ENCODE data around the gene ONECUT2.
"Not testable (repeated sequence)": the region's sequence is repeated elsewhere in the genome, so short reads cannot be mapped to it uniquely, and the experiment has no call there.

ONECUT2 gene

GRCh38 chr18:57446322-57446721 lies 11.1 kb downstream of the ONECUT2 start:
- DNase-seq (ENCODE audit: low read depth), result no peak

GRCh38 chr18:57447154-57447621 lies 12.0 kb downstream of the ONECUT2 start:
- DNase-seq (ENCODE audit: low read depth), result no peak

- no peak for DNase-seq (ENCODE audit: low read depth)
These were observed 20.5 kb downstream of the ONECUT2 start for GRCh38 chr18:57455576-57456129.

- DNase-seq (ENCODE audit: low read depth), result no peak
These were observed 26.6 kb downstream of the ONECUT2 start for GRCh38 chr18:57461652-57462269.

- no peak for DNase-seq (ENCODE audit: low read depth)
These were observed 31.1 kb downstream of the ONECUT2 start for GRCh38 chr18:57466307-57466706.

GRCh38 chr18:57466745-57467409 lies 31.7 kb downstream of the ONECUT2 start:
- no peak for DNase-seq (ENCODE audit: low read depth)

- no peak for DNase-seq (ENCODE audit: low read depth)
These were observed 34.7 kb downstream of the ONECUT2 start for GRCh38 chr18:57469884-57470283.

GRCh38 chr18:57475408-57475807 lies 40.2 kb downstream of the ONECUT2 start:
- DNase-seq (ENCODE audit: low read depth), result no peak

GRCh38 chr18:57475903-57476302 lies 40.7 kb downstream of the ONECUT2 start:
- DNase-seq (ENCODE audit: low read depth), result no peak

- DNase-seq (ENCODE audit: low read depth), result no peak
These were observed 45.6 kb downstream of the ONECUT2 start for GRCh38 chr18:57480733-57481132.

GRCh38 chr18:57497372-57498294 lies 62.5 kb downstream of the ONECUT2 start:
- DNase-seq (ENCODE audit: low read depth), result no peak

GRCh38 chr18:57498682-57499256 lies 63.6 kb downstream of the ONECUT2 start:
- DNase-seq (ENCODE audit: low read depth), result no peak

GRCh38 chr18:57502624-57503023 lies 67.5 kb downstream of the ONECUT2 start:
- no peak for DNase-seq (ENCODE audit: low read depth)

GRCh38 chr18:57505231-57505630 lies 70.1 kb downstream of the ONECUT2 start:
- DNase-seq (ENCODE audit: low read depth), result no peak

- DNase-seq (ENCODE audit: low read depth), result no peak
These were observed 80.9 kb downstream of the ONECUT2 start for GRCh38 chr18:57516056-57516455.

- DNase-seq (ENCODE audit: low read depth), result no peak
These were observed 83.4 kb downstream of the ONECUT2 start for GRCh38 chr18:57518533-57518932.

- no peak for DNase-seq (ENCODE audit: low read depth)
These were observed 84.7 kb downstream of the ONECUT2 start for GRCh38 chr18:57519668-57520424.

- not testable (repeated sequence) for DNase-seq (ENCODE audit: low read depth)
These were observed 87.2 kb downstream of the ONECUT2 start for GRCh38 chr18:57522348-57522747.

GRCh38 chr18:57523171-57523956 lies 88.2 kb downstream of the ONECUT2 start:
- no peak for DNase-seq (ENCODE audit: low read depth)

- no peak for DNase-seq (ENCODE audit: low read depth)
These were observed 92.5 kb downstream of the ONECUT2 start for GRCh38 chr18:57527556-57528229.
